GM04504 (cell line): ENCODE data around the gene API5.
"Not testable (repeated sequence)": the region's sequence is repeated elsewhere in the genome, so short reads cannot be mapped to it uniquely, and the experiment has no call there.

ENCODE experiments used
- DNase-seq: peaks from one replicate; pipeline ENCODE4 v3.0.0-alpha.2; 2012; ENCODE audit warnings: low read depth

API5 gene

GRCh38 chr11:43311791-43312607, at the start of gene API5:
Gene API5 (plus strand): TSS chr11:43311996. CDS start chr11:43312128, 132 bp downstream.
- DNase-seq: peak; percentile 79

GRCh38 chr11:43267856-43268580, 43.8 kb upstream of the API5 start:
- no peak for DNase-seq

- DNase-seq: no peak
Observed at GRCh38 chr11:43268786-43269185, 43.0 kb upstream of the API5 start.

- DNase-seq: no peak
Observed at GRCh38 chr11:43269254-43269918, 42.4 kb upstream of the API5 start.

GRCh38 chr11:43270468-43270867, 41.3 kb upstream of the API5 start:
- no peak for DNase-seq

- DNase-seq: no peak
Observed at GRCh38 chr11:43278193-43278956, 33.4 kb upstream of the API5 start.

GRCh38 chr11:43282607-43283440, 29.0 kb upstream of the API5 start:
- peak; percentile 3 for DNase-seq

GRCh38 chr11:43285826-43286225, 26.0 kb upstream of the API5 start:
- no peak for DNase-seq

- no peak for DNase-seq
Observed at GRCh38 chr11:43289368-43289767, 22.4 kb upstream of the API5 start.

- no peak for DNase-seq
Observed at GRCh38 chr11:43298397-43298796, 13.4 kb upstream of the API5 start.

GRCh38 chr11:43315966-43316365, 4.2 kb downstream of the API5 start:
- DNase-seq: no peak

GRCh38 chr11:43316451-43316850, 4.7 kb downstream of the API5 start:
- no peak for DNase-seq

GRCh38 chr11:43327987-43328386, 16.2 kb downstream of the API5 start:
- DNase-seq: peak; percentile 36

GRCh38 chr11:43328482-43328881, 16.7 kb downstream of the API5 start:
- DNase-seq: no peak

- no peak for DNase-seq
Observed at GRCh38 chr11:43341159-43341558, 29.4 kb downstream of the API5 start.

- DNase-seq: not testable (repeated sequence)
Observed at GRCh38 chr11:43351426-43351825, 39.6 kb downstream of the API5 start.

- DNase-seq: no peak
Observed at GRCh38 chr11:43354311-43354710, 42.5 kb downstream of the API5 start.

- no peak for DNase-seq
Observed at GRCh38 chr11:43356336-43356735, 44.5 kb downstream of the API5 start.

- DNase-seq: no peak
Observed at GRCh38 chr11:43358279-43358800, 46.5 kb downstream of the API5 start.

GRCh38 chr11:43358801-43359421, 47.1 kb downstream of the API5 start, which contains the start of gene TTC17:
Gene TTC17 (plus strand): TSS chr11:43358920. CDS start chr11:43358955, 35 bp downstream.
- peak; percentile 77 for DNase-seq
